DMS79 treated with DMSO at 0.1 percent for 48 hours (cell line): ENCODE data around the gene TRPM3.

Experiments used
- DNase-seq: peaks from one replicate; lab custom pipeline; 2025; lab: John Stamatoyannopoulos, UW

Gene TRPM3

GRCh38 chr9:70519912-70520724, 601.3 kb downstream of the TRPM3 start:
- DNase-seq, result no peak

- no peak for DNase-seq
Measured at GRCh38 chr9:70517926-70518610, 603.4 kb downstream of the TRPM3 start.

GRCh38 chr9:70514273-70514672, 607.1 kb downstream of the TRPM3 start:
- no peak for DNase-seq

- no peak for DNase-seq
Measured at GRCh38 chr9:70511858-70512257, 609.6 kb downstream of the TRPM3 start.

- no peak for DNase-seq
Measured at GRCh38 chr9:70510157-70510770, 611.2 kb downstream of the TRPM3 start.

- DNase-seq, result no peak
Measured at GRCh38 chr9:70506159-70506558, 615.3 kb downstream of the TRPM3 start.

GRCh38 chr9:70504834-70505233, 616.6 kb downstream of the TRPM3 start:
- DNase-seq, result no peak

- no peak for DNase-seq
Measured at GRCh38 chr9:70502690-70503089, 618.7 kb downstream of the TRPM3 start.

- no peak for DNase-seq
Measured at GRCh38 chr9:70500793-70501192, 620.6 kb downstream of the TRPM3 start.

GRCh38 chr9:70499621-70500020, 621.8 kb downstream of the TRPM3 start:
- no peak for DNase-seq

GRCh38 chr9:70498866-70499265, 622.6 kb downstream of the TRPM3 start:
- no peak for DNase-seq

- DNase-seq, result no peak
Measured at GRCh38 chr9:70496244-70496643, 625.2 kb downstream of the TRPM3 start.

GRCh38 chr9:70495514-70495913, 625.9 kb downstream of the TRPM3 start:
- DNase-seq, result no peak

GRCh38 chr9:70494221-70494620, 627.2 kb downstream of the TRPM3 start:
- no peak for DNase-seq

GRCh38 chr9:70493029-70493428, 628.4 kb downstream of the TRPM3 start:
- DNase-seq, result no peak

- DNase-seq, result peak; percentile 0
Measured at GRCh38 chr9:70492319-70492777, 629.1 kb downstream of the TRPM3 start.

GRCh38 chr9:70491426-70492318, 629.7 kb downstream of the TRPM3 start:
- DNase-seq, result no peak

- no peak for DNase-seq
Measured at GRCh38 chr9:70490478-70490877, 630.9 kb downstream of the TRPM3 start.

- no peak for DNase-seq
Measured at GRCh38 chr9:70488793-70489105, 632.7 kb downstream of the TRPM3 start.

- DNase-seq, result no peak
Measured at GRCh38 chr9:70488098-70488792, 633.2 kb downstream of the TRPM3 start.

- no peak for DNase-seq
Measured at GRCh38 chr9:70486127-70486526, 635.3 kb downstream of the TRPM3 start.
